HG02798 (cell line): ENCODE measurements around the gene ERICH6B.

Experiments used
- ATAC-seq: cut with Tn5 transposase; IDR thresholded peaks from one replicate; pipeline ENCODE4 v1.9.1; 2021; ENCODE audit warnings: mild to moderate bottlenecking; ENCODE audit not compliant: unreplicated experiment, poor library complexity

The ERICH6B gene

GRCh38 chr13:45602183-45603170 lies 13.1 kb downstream of the ERICH6B start:
- ATAC-seq: no peak

- no peak for ATAC-seq
Observed at GRCh38 chr13:45601680-45602079, 13.9 kb downstream of the ERICH6B start.

- ATAC-seq: no peak
Observed at GRCh38 chr13:45598597-45598996, 16.9 kb downstream of the ERICH6B start.

- no peak for ATAC-seq
Observed at GRCh38 chr13:45596800-45597475, 18.6 kb downstream of the ERICH6B start.

GRCh38 chr13:45595965-45596364 lies 19.6 kb downstream of the ERICH6B start:
- ATAC-seq: no peak

GRCh38 chr13:45594764-45595163 lies 20.8 kb downstream of the ERICH6B start:
- ATAC-seq: no peak

- ATAC-seq: no peak
Observed at GRCh38 chr13:45594227-45594626, 21.3 kb downstream of the ERICH6B start.

- ATAC-seq: peak; percentile 77
Observed at GRCh38 chr13:45592758-45593157, 22.8 kb downstream of the ERICH6B start.

- no peak for ATAC-seq
Observed at GRCh38 chr13:45590066-45590465, 25.5 kb downstream of the ERICH6B start.

GRCh38 chr13:45587897-45588296 lies 27.6 kb downstream of the ERICH6B start:
- no peak for ATAC-seq

- no peak for ATAC-seq
Observed at GRCh38 chr13:45584816-45585215, 30.7 kb downstream of the ERICH6B start.

GRCh38 chr13:45582408-45583076 lies 33.0 kb downstream of the ERICH6B start:
- ATAC-seq: no peak

GRCh38 chr13:45576466-45576865 lies 39.1 kb downstream of the ERICH6B start:
- no peak for ATAC-seq

- no peak for ATAC-seq
Observed at GRCh38 chr13:45575830-45576180, 39.7 kb downstream of the ERICH6B start.

GRCh38 chr13:45575146-45575829 lies 40.3 kb downstream of the ERICH6B start:
- no peak for ATAC-seq

- no peak for ATAC-seq
Observed at GRCh38 chr13:45565331-45565730, 50.2 kb downstream of the ERICH6B start.

- ATAC-seq: no peak
Observed at GRCh38 chr13:45564133-45564776, 51.3 kb downstream of the ERICH6B start.

- ATAC-seq: no peak
Observed at GRCh38 chr13:45554604-45555109, 60.9 kb downstream of the ERICH6B start.

- no peak for ATAC-seq
Observed at GRCh38 chr13:45548281-45548680, 67.3 kb downstream of the ERICH6B start.

- no peak for ATAC-seq
Observed at GRCh38 chr13:45546410-45546765, 69.2 kb downstream of the ERICH6B start.
